NCI-H2107 (cell line): ENCODE results near the gene PDZRN3.

Experiments used
- DNase-seq: peaks from one replicate; lab custom pipeline; 2025; lab: John Stamatoyannopoulos, UW

Gene PDZRN3

DNA sequence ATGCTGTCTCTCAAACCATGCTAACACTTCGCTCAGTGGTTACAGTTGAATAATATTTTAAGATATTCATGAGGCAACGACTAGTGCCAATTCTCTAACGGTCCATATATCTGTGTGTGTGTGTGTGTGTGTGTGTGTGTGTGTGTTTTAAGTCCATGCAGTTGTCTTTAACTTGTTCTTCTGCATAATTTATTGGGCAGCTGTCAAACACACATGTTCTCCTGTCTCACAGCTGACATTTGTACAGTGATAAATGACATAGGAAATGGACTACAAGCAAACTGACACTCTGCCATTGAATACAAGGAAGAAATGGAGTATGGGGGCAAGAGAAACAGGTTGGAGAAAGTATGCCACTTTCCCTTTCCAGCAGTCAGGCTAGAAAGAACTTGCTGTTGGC lies 172.0 kb downstream of the PDZRN3 start:
- DNase-seq = no peak

DNA sequence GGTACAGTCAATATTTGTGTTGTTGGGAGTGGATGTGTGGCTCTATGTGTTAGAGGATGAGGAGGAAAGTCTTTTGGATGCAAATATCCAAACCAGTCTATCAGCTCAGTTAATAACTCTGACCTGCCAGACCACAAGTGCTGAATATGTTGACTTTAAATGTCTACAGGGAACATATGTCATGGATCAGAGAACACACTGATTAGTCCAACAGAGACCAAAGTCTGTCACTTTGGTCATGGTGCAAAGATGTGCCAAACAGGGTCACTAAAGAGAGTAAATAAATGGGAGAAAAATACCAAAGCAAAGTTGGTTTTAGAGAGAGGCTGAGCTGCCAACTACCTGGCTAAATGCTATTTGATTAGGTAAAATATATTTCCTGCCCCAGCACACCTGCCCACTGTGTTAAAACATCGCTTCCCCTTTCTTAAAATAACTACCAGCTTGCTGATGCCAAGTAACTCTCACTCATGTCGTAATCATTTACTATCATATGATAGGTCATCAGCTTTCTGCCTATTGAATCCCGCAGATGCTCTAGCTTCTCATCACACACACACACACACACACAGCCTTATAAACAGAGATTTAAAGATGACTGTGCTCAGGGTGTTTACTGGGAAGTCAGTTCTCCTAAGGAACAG lies 173.3 kb downstream of the PDZRN3 start:
- no peak for DNase-seq

DNA sequence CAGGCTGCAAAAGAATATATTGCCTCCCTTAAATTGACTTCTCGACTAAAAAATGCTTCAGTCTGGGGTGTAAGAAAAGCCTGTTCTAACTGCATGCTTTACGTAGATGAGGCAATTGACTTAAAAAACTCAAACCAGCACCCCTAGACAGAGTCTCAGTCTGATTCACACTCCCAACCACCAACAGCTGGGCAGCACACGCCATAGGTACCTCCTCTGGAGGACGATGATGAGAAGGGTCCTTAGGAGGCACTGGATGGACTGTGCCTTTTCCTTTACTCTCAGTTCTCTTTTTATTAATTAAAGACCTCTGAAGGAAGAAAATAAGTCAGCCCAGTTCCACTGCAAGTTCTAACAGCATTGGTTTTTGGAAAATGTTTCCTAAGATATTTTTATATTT lies 175.0 kb downstream of the PDZRN3 start:
- DNase-seq = no peak

DNA sequence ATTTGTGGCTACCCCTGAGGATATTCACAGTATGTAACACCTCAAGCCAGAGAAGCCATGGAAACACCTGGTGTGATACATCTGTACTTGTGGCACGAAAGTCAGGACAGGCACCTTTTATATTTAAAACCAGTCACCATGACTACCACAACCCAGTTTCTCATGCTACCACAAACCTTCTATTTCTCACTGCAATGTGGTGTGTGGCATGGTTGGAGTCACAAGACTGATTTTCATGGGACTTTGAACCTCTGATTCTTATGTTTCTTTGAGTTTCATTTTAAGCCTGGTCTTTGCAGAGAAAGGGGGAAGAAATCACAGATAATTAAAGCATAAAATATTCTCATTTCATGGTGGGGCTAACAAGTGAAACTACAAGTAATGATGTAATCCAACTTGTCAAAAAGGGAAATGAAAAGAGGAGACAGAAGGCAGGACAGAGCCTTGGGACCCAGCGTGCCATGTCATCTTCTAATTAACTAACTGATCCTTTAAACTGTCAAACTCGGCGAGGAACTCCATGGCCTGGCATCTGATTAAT lies 175.9 kb downstream of the PDZRN3 start:
- DNase-seq = no peak

DNA sequence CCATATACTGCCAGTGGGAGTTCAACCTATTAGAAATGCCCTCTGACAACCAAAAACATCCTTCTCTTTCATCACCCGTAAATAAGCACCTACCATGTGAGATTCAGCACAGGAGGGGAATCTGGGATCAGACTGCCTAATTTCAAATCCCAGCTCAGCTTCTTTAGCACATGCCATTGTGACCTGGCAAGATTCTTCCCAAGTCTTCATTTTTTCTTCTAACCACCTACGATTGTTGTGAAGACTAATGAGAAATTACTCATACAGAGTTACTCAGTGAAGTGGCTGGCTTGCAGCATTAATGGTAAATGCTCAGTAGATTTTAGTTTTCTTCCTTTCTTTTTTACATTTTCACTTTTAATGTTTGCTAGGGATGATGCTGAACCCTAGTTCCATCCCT lies 176.7 kb downstream of the PDZRN3 start:
- DNase-seq = no peak

DNA sequence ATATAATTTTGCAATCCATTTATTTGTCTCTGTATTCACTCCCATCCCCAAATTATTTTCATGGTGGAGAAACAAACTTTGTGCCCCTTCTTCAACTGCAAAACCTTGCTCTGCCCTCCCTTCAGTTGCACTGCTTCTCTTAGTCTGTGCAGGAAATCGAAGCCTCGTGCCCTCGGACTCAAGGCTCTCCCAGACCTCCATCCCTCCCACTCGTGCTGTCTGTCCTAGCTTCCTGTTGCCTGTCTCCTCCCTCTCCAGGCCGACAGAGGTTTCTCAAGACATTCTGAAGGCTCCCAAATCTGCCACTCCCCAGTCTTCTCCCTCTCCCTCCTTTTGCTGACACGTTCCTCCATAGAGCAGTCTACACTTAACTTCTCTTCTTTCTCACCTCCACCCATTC lies 177.6 kb downstream of the PDZRN3 start:
- no peak for DNase-seq

DNA sequence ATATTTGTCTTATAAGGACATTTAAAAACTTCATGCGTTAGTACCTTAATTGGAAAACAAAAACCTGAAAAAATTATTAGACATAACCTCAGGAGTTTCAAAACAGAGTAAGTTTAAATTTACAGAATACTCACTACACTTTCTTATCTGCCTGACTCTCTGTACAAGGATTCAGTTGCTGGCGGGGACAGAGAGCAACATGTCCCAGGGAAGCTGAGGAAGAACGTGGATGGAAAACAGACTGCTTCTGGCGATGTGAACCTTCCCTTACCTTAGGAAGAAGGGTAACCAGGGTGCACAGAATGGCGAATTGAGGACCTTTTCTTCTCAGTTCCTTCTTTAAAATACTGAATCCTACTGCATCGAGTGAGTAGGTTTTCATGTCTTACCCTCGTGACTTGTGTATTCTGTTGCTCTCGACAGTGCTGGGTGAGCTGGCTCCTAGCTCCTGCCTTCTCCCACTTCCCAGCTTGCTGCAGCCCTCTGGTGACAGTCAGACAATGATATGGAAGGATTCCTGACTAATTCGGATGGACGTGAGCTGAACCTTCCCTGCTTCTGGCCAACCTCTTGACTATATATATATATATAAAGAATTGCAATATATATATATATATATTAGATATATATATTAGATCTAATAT lies 178.2 kb downstream of the PDZRN3 start:
- no peak for DNase-seq

DNA sequence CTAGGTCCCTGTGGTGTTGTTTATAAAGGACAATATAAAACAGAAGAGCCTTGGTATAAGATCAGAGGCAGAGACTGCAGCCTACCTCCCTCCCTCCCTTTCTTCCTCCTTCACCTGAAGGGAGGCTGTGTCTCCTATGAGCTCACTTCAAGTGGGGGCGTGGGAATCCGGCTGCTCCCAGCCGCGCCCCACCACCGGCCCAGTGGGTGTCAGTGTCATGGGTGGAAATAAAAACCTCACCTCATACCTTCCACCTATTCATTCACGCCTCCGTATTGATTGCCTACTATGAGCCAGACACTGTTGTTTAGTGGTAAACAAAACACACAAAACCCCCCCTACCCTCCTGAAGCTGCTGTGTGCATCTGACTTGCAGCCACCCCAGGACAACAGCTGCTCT lies 181.9 kb downstream of the PDZRN3 start:
- no peak for DNase-seq

DNA sequence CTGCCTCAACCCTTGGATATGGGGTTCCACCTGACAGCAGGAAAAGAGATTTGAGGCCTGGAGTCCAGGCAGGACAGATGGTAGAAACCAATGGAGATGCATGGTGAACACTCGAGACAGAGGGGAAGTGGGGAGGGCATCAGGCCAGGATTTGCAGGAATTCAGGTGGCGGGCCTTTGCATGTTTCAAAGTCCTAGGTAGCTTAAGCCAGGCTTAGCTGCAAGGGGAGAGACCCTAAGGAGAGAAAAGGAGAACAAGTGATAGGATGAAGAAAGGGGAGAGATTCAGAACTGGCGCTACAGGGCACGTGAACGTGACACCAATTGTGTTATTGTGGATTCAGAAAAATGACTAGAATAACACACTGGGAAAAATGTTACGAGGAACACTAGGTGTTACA lies 182.6 kb downstream of the PDZRN3 start:
- DNase-seq = no peak

DNA sequence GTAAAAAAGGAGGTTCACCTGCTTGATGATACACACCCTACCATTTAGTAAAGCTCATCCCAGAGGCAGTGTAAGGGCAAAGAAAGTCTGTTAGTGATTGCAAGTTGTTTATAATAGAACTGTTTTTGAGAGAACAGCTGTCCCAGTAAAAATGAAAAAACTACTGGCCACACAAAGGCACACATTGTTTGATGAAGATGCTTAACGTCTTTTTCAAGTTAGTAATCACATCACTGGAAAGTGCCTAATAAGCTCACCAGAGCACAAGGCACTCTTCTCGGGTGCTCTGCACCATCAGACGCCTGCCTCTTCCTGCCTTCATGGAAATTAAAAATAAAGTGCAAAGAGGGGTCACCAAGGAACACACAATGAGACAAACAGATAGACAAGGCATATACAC lies 186.9 kb downstream of the PDZRN3 start:
- DNase-seq = no peak

DNA sequence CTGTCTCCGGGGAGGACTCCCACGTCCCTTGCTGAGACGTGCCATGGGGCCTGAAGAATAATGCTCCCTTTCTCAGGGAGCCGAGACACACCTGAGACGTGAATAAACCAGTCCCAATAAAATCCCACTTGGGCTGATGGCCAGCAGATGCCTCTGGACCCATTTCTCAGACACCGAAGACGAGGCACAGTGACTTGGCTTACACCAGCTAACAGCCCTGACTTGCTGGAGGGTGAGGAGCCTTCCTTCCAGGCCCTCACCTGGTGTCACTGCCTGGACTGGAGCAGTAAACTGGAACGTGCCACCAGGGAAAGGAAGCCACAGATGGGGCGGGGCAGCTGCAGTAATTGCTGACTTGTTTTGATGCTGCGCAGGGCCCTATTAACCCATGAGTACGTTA lies 189.7 kb downstream of the PDZRN3 start:
- DNase-seq = no peak

DNA sequence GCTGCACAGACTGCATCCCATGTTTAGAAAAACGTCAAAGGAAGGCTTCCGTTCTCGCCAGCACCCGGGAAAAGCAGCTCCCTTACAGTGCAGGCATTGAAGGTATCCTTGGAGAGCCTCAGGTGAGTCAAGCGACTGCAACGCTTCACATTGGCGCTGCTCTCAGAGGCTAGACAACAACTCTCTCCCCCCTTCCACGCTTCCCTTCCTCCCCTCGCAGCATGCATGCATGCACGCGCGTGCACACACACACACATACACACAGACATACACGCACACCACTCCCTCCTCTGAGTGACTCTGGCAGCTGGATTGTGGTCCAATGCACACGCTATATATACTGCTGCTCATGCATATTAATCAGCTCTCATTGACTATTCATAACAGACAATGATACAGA lies 191.1 kb downstream of the PDZRN3 start:
- DNase-seq = no peak

DNA sequence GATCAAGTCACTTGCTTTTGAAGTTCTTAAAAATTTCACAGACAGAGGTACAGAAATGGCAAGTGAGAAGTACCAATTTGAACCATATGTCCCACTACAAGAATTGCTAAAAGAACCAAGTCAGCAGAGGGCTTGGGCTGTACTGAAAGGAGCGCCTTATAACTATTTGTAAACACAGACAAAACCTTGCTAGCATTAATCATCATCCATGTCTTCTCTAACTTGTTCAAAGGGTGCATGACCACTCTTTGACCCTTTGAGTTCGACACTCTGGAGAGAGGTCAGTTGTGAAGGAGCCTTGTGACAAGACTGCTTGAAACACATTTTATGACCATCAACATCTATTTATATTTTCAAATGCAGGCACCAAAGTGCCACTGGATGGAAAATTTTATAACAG lies 191.7 kb downstream of the PDZRN3 start:
- no peak for DNase-seq

DNA sequence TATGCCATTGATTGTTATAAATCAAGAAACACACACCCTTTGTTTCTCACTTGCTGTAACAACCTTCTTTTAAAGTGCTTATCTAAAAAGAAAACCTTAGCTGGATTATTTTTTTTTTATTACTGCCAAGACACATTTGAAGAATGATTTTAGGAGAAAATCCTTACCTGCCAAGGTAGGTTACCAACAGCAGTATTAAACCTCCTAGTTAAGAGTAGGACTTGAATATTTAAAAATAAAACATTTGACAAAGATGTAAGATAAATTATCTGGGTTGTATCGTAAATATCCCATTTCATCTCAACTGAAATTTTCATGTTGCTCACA lies 192.1 kb downstream of the PDZRN3 start:
- DNase-seq = no peak

DNA sequence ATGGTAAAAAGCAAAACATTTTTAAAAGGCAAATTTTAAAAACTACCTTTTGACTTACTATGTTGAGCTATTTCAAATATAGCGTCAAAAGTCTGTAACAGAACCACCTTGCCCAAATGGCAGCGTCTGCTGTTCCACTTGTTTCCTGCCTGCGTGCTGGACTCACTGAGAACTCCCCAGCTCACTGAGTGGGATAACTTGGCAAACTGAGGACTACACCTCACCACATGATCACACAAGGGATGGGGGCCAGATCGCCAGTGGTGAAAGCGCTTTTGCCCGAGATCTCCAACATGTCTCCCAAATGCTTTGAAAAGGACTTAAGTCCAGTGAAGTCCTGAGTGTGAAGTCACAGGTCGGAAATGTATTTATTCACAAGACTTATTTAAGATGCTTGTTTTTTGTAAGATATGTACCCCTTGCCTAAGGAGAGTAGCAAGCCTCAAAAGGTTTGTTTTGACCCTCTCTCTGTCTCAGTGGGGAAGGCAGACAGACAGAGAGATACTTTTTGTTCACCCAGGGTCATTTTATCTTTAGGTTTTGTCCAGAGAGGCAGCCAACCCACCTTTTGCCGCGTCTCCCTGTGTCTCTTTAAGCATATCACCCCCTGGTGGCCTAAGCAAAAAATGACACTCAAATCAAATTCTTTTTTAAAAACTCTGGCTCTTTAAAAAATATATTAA lies 192.6 kb downstream of the PDZRN3 start:
- DNase-seq = no peak

DNA sequence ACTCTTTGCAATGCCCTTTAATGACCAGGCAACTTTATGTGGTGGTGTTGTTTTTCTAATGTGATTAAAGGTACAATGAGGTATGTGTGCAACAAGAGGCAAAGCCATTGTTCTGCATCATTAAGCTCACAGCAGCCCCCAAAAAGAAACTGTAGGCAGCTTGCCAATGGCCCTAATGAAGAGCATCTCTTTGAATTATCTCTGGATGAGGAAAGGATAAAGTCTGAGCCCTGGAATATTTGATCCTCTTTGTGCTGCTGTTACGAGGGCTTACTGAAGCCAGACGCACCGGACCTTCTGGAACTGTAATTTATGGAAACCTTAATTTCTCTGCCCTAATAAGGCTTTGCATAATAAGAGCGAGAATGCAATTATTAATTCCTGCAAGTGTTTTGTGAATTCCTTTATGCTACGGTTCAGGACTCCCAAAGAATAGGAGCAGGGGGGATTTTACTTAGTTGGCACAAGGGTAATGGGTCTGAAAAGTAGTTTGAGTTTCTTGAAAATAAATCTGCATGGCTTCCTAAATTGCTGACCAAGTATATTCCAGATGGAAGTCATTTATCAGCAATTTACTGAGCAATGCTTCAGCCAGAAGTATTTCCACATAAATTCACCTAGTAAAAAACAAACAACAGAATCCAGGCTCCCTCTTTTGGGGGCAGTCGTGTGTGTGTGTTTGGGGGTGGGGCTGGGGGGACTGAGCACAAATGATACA lies 193.4 kb downstream of the PDZRN3 start:
- DNase-seq = no peak

DNA sequence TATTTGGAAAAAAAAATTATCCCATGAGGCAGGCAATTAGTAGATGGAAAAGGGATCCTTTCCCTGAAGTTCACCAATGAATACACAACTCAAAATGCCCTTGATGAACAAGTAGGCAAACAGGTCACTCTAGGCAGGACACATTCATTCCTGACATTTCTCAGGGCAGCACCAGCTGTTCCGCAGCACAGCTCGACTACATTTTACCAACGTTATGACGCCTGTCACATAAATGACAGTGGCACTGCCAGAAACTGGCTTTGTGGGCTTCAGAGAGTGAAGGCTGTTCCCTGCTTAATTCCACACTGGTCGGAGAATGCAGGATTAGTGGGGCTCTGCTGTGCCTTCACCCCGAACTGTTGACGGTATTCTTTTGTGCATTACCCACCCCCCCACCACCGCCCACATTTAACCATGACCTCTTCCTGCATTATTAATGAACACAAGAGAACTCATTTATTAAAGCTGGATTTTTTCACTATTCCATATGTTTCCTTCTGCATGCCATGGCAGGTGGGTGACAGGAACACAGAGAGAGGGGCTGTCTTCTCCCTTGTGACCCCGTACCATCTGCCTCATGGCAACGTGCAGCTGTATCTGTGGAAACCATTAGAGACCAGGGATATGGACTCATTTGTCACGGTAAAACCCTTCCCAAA lies 197.6 kb downstream of the PDZRN3 start:
- DNase-seq = no peak

DNA sequence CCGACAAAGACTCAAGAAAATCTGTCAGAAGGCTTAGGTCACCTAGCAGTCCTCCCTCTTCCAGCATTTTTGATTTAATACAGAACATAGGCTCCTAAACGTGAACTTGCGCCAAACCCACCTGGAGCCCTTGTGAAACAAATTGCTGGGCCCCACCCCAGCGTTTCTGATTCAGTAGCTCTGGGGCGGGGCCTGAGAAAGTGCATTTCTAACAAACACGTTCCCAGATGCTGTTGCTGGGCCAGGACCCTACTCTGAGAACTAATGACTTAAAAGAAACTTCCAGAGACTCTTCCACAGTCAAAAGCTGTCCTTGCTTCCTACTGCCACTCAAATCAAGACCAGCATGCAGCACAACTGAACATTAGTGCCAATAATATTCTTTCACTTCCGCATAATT lies 198.1 kb downstream of the PDZRN3 start:
- no peak for DNase-seq

DNA sequence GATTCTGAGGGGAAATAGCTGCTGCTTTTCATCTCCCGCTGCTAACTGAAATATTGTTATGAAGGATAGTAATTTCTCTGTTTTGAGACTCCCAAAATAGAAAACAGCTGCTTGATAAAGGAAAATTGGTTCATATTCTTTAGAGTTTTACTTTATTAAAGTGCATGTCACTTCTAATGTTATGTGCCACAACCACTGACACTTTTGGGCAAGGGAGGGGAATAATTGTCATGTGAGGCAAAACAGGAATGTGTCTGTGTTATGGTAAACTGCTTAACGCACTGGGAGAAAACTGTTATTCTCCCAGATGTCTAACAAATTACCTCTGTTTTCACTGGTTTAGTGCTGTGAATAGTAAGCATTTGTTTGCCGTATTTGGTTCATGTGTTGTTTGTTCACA lies 201.6 kb downstream of the PDZRN3 start:
- DNase-seq = no peak

DNA sequence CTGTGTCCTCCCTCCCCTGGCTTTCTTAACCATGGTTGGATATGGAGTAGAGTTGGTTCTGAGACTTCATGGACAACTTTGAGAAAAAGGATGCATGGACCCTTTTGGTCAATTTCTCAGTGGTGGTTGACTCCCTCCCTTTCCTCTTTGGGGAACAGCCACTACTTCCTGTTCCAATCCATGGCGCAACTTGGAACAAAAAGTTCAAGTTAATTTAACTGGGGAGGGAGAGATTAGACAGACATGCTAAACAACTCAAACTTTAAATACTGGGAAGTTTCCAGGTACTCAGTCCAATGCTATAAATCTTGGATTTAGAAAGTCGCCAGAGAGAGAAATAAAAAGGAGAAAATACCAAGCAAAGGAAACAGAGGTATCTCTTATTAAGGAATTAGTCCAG lies 202.2 kb downstream of the PDZRN3 start:
- no peak for DNase-seq

DNA sequence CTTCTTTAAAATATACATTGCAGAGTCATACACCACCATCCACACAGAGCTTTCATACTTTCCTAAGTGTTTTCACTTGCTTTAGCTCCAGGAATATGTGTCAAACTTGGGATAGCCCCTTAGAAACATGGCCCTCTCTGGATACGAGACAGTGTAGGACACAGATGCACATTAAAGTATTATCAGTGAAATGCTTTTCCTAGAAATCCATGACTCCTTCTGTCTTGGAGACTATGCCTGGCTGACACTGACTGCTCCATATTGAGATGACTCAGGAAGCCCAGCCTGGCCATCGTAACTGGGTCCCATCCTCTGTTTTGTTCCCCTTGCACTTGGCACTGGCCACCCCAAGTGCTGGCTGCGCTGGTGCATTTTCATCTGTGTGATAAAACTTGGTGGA lies 204.8 kb downstream of the PDZRN3 start:
- no peak for DNase-seq

DNA sequence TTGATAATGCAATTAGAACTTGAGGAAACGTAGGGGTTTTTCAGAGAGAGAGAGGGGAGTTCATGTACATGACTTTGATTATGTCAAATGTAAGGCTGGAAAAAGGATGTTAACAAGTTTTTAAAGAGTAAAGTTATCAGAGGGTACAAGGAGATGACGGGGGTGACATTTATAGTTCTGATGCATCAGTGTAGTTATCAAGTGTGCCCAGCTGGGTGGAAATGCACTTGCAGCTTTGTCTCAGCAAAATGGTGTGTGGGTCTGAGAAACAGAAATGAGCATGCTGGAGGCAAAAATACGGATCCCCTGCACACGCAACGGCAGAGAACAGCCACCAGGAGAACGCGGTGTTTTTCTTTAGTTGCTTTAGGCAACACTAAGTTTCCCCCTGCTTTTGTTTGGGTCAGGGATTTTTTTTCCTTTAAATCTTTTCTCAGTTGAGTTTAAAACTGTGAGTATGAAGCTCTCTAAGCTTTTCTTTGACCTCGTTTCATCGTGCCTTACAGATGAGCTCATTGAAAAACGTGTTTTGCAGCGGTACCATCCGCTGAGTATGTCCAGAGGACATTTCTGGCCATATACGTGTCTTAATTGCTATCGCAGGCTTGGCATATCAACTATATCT lies 205.4 kb downstream of the PDZRN3 start:
- no peak for DNase-seq
